OCI-LY1 (cell line): Measurements from ENCODE around the gene CTSH.

Experiments used
- H2AFZ ChIP-seq: fragments of 200-600 bp; sonication (generic), shearing (Covaris generic); 2 replicates; pipeline ENCODE4 v1.6.0; 2014; ENCODE audit warnings: antibody characterized with exemption, mild to moderate bottlenecking, low read length
- H3F3A ChIP-seq: fragments of 200-600 bp; sonication (generic), shearing (Covaris generic); 2 replicates; pipeline ENCODE4 v1.6.0; 2014; ENCODE audit warnings: mild to moderate bottlenecking, antibody characterized with exemption, low read length, moderate library complexity; ENCODE audit not compliant: insufficient read depth
- H3K27ac ChIP-seq: fragments of 200-600 bp; sonication (generic); 2 replicates; pipeline ENCODE4 v1.5.1; 2014; ENCODE audit warnings: low read length, mixed run types, mild to moderate bottlenecking, low read depth; ENCODE audit not compliant: poor library complexity, severe bottlenecking
- H3K27me3 ChIP-seq: fragments of 200-600 bp; sonication (generic); 2 replicates; pipeline ENCODE4 v1.6.0; 2014; ENCODE audit warnings: antibody characterized with exemption, mild to moderate bottlenecking, low read length, moderate library complexity; ENCODE audit not compliant: insufficient read depth
- H3K36me3 ChIP-seq: fragments of 200-600 bp; sonication (generic); 2 replicates; pipeline ENCODE4 v1.6.1; 2014; ENCODE audit warnings: mild to moderate bottlenecking, antibody characterized with exemption, low read length, moderate library complexity, mixed read lengths; ENCODE audit not compliant: insufficient read depth
- H3K4me1 ChIP-seq: fragments of 200-600 bp; sonication (generic); 2 replicates; pipeline ENCODE4 v1.5.1; 2014; ENCODE audit warnings: mild to moderate bottlenecking, low read length, moderate library complexity; ENCODE audit not compliant: insufficient read depth, severe bottlenecking
- H3K4me2 ChIP-seq: fragments of 200-600 bp; sonication (generic), shearing (Covaris generic); 2 replicates; pipeline ENCODE4 v1.6.1; 2014; ENCODE audit warnings: low read length
- H3K4me3 ChIP-seq: fragments of 200-600 bp; sonication (generic); 2 replicates; pipeline ENCODE4 v1.5.1; 2014; ENCODE audit warnings: low read length, low read depth, mild to moderate bottlenecking, mixed read lengths; ENCODE audit not compliant: poor library complexity, severe bottlenecking
- H3K79me2 ChIP-seq: fragments of 200-600 bp; shearing (Covaris generic); 2 replicates; pipeline ENCODE4 v1.6.1; 2016; ENCODE audit warnings: mixed run types, low read length, mixed read lengths; ENCODE audit not compliant: insufficient read depth
- H3K9ac ChIP-seq: fragments of 200-600 bp; sonication (generic), shearing (Covaris generic); 2 replicates; pipeline ENCODE4 v1.6.1; 2014; ENCODE audit warnings: mild to moderate bottlenecking, low read length, mixed read lengths
- H3K9me2 ChIP-seq: fragments of 200-600 bp; sonication (generic), shearing (Covaris generic); 2 replicates; pipeline ENCODE4 v1.6.1; 2014; ENCODE audit warnings: low read depth, mild to moderate bottlenecking, low read length, mixed read lengths
- H3K9me3 ChIP-seq: fragments of 200-600 bp; shearing (Covaris generic); 2 replicates; pipeline ENCODE4 v1.6.1; 2014; ENCODE audit warnings: low read length, mixed read lengths
- H4K20me1 ChIP-seq: fragments of 200-600 bp; sonication (generic), shearing (Covaris generic); 2 replicates; pipeline ENCODE4 v1.6.0; 2016; ENCODE audit warnings: mild to moderate bottlenecking, low read length; ENCODE audit not compliant: insufficient read depth
- EZH2 ChIP-seq: fragments of 200-600 bp; sonication (generic), shearing (Covaris generic); IDR thresholded peaks from 2 replicates; pipeline ENCODE4 v1.8.0; 2017; ENCODE audit warnings: borderline replicate concordance, mixed run types, mild to moderate bottlenecking, antibody characterized with exemption, low read length, moderate library complexity, mixed read lengths
- TF ChIP-seq, protein P1 (sequence below): fragments of 200-600 bp; sonication (generic), shearing (Covaris generic); IDR thresholded peaks from 2 replicates; pipeline ENCODE4 v1.5.1; 2017; ENCODE audit warnings: mild to moderate bottlenecking, antibody characterized with exemption, low read length, moderate library complexity, mixed read lengths

Gene CTSH

DNA sequence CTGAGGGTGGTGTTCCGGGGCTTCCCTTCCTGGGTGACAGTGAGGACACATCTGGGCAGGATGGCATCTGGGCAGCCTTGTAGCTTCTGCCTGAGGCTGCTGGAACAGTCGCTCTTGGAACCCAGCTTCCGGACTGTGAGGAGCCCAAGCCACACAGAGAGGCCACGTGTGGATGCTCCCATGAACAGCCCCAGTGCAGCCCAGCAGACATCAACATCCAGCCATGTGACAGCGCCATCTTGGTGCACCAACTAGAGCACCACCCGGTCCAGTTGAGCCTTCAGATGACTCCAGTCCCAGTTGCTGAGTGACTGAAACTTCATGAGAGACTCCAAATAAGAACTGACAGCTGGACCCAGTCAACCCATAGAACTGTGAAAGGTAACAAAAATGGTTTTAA, 15.5 kb upstream of the CTSH start:
- Histone ChIP-seq H3K27me3 (no peaks in the 10 kb centered on the region), H3K9me2 (no peaks in the 10 kb centered on the region), H4K20me1 (no peaks in the 10 kb centered on the region), H3K9me3 (no peaks in the 10 kb centered on the region), H3K9ac (no peak overlapping the region), H3K36me3 (no peaks in the 10 kb centered on the region; the same call in 1 of the 2 replicates), H3K79me2 (no peaks in the 10 kb centered on the region), H3K4me1 (no peaks in the 10 kb centered on the region), H3K27ac (no peak overlapping the region), H2AFZ (no peak overlapping the region), H3K4me2 (no peak overlapping the region), H3K4me3 (no peak overlapping the region), H3F3A (no peaks in the 10 kb centered on the region)
- TF ChIP-seq, protein P1, sequence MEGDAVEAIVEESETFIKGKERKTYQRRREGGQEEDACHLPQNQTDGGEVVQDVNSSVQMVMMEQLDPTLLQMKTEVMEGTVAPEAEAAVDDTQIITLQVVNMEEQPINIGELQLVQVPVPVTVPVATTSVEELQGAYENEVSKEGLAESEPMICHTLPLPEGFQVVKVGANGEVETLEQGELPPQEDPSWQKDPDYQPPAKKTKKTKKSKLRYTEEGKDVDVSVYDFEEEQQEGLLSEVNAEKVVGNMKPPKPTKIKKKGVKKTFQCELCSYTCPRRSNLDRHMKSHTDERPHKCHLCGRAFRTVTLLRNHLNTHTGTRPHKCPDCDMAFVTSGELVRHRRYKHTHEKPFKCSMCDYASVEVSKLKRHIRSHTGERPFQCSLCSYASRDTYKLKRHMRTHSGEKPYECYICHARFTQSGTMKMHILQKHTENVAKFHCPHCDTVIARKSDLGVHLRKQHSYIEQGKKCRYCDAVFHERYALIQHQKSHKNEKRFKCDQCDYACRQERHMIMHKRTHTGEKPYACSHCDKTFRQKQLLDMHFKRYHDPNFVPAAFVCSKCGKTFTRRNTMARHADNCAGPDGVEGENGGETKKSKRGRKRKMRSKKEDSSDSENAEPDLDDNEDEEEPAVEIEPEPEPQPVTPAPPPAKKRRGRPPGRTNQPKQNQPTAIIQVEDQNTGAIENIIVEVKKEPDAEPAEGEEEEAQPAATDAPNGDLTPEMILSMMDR: no peak
- TF ChIP-seq EZH2: no peak

DNA sequence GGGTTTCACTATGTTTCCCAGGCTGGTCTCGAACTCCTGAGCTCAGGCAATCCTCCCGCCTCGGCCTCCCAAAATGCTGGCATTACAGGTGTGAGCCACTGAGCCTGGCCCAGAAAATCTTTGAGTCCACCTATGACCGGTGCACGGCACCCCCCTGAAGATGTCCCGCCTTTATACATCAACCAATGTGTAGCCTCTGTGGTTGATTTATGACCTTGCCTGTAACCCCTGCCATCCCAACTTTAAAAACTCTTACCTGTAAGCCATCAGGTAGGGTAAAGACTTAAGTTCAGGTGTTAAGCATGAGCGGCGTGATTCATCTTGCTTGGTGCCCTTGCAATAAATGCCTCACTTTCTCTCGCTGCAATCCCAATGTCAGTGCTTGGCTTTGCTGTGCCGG, 14.5 kb upstream of the CTSH start:
- no peaks in the 10 kb centered on the region for H3K27me3 ChIP-seq
- H4K20me1 ChIP-seq: no peaks in the 10 kb centered on the region
- no peak overlapping the region for H3K9ac ChIP-seq
- no peaks in the 10 kb centered on the region for H3K9me3 ChIP-seq
- TF ChIP-seq, protein P1: no peak
- no peak for TF ChIP-seq EZH2
- no peaks in the 10 kb centered on the region; the same call in 1 of the 2 replicates for H3K36me3 ChIP-seq
- H3F3A ChIP-seq: no peaks in the 10 kb centered on the region
- no peak overlapping the region for H3K4me2 ChIP-seq
- no peaks in the 10 kb centered on the region for H3K4me1 ChIP-seq
- no peak overlapping the region for H3K27ac ChIP-seq
- H3K79me2 ChIP-seq: no peaks in the 10 kb centered on the region
- no peaks in the 10 kb centered on the region for H3K9me2 ChIP-seq
- no peak overlapping the region for H3K4me3 ChIP-seq
- H2AFZ ChIP-seq: no peak overlapping the region

DNA sequence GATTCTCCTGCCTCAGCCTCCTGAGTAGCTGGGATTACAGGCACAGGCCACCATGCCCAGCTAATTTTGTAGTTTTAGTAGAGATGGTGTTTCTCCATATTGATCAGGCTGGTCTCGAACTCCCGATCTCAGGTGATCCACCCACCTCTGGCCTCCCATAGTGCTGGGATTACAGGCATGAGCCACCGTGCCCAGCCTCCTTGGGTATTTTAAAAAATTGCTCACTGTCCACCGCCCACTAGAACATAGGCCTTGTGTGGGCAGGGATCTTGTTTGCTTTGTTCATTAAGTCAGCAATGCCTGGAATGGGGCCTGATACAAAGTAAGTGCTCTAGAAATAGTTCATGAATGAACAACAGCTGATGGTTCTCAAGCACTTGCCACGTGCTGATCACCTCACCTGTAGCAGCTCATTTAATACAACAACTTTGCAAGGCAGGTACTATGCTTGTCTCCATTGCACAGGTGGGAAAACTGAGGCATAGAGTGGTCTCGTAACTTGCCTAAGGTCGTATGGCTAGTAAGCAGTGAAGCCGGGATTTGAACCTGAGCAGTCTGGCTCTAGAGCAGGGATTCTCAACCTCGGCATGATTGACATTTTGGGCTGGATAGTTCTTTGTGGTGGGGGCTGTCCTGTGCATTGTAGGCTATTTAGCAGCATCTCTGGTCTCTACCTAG, 12.7 kb upstream of the CTSH start:
- no peaks in the 10 kb centered on the region for H3K9me3 ChIP-seq
- H3K27ac ChIP-seq: no peak overlapping the region
- no peak overlapping the region for H3K4me3 ChIP-seq
- H3K4me2 ChIP-seq: no peak overlapping the region
- H2AFZ ChIP-seq: no peak overlapping the region
- no peaks in the 10 kb centered on the region; the same call in 1 of the 2 replicates for H3K36me3 ChIP-seq
- no peaks in the 10 kb centered on the region for H3K79me2 ChIP-seq
- no peaks in the 10 kb centered on the region for H3F3A ChIP-seq
- no peaks in the 10 kb centered on the region for H3K4me1 ChIP-seq
- H3K27me3 ChIP-seq: no peaks in the 10 kb centered on the region
- H3K9ac ChIP-seq: no peak overlapping the region
- H4K20me1 ChIP-seq: no peaks in the 10 kb centered on the region
- no peak for TF ChIP-seq EZH2
- TF ChIP-seq, protein P1: no peak
- H3K9me2 ChIP-seq: no peaks in the 10 kb centered on the region
